DND-41 (cell line): ENCODE data around the gene BMP7.

ENCODE experiments used
- ATAC-seq: fragments of 200-7000 bp; cut with Tn5 transposase; 3 replicates; pipeline ENCODE4 v1.9.1; 2021; ENCODE audit warnings: low read depth; ENCODE audit not compliant: insufficient read depth
- DNase-seq: peaks from one replicate; pipeline ENCODE4 v3.0.0-alpha.2; 2020
- H2AFZ ChIP-seq: 2 replicates; pipeline ENCODE4 v1.6.0; 2012; ENCODE audit warnings: low read depth, low read length
- H3K27ac ChIP-seq: 2 replicates; pipeline ENCODE4 v1.5.1; 2012; ENCODE audit warnings: low read length, inconsistent platforms
- H3K27me3 ChIP-seq: fragments of 200-600 bp; sonication (generic); 2 replicates; pipeline ENCODE4 v1.6.0; 2012; ENCODE audit warnings: low read length, mild to moderate bottlenecking, inconsistent platforms; ENCODE audit not compliant: insufficient read depth, poor library complexity
- H3K36me3 ChIP-seq: 2 replicates; pipeline ENCODE4 v1.5.1; 2012; ENCODE audit warnings: low read length, inconsistent platforms; ENCODE audit not compliant: insufficient read depth
- H3K4me1 ChIP-seq: 2 replicates; pipeline ENCODE4 v1.5.1; 2012; ENCODE audit warnings: mild to moderate bottlenecking, low read length; ENCODE audit not compliant: insufficient read depth
- H3K4me2 ChIP-seq: 2 replicates; pipeline ENCODE4 v1.6.0; 2012; ENCODE audit warnings: mild to moderate bottlenecking, moderate library complexity, low read length, inconsistent platforms; ENCODE audit not compliant: insufficient read depth
- H3K4me3 ChIP-seq, 2 experiments: fragments of 200-600 bp in 1 of 2; shearing (Covaris generic) in 1 of 2; 2 replicates each; pipeline ENCODE4 v1.5.1; 2012 to 2016; ENCODE audit warnings: inconsistent platforms in 2 of 2, low read length in 2 of 2, mild to moderate bottlenecking in 2 of 2, low read depth in 1 of 2, moderate library complexity in 1 of 2
- H3K79me2 ChIP-seq: 2 replicates; pipeline ENCODE4 v1.6.0; 2012; ENCODE audit warnings: low read length, inconsistent platforms; ENCODE audit not compliant: insufficient read depth
- H3K9ac ChIP-seq: 2 replicates; pipeline ENCODE4 v1.6.0; 2012; ENCODE audit warnings: low read depth, mild to moderate bottlenecking, inconsistent platforms, low read length, moderate library complexity
- H3K9me3 ChIP-seq: 2 replicates; pipeline ENCODE4 v1.5.1; 2012; ENCODE audit warnings: low read length, moderate library complexity, mild to moderate bottlenecking, inconsistent platforms; ENCODE audit not compliant: insufficient read depth, severe bottlenecking
- H4K20me1 ChIP-seq: 2 replicates; pipeline ENCODE4 v1.6.0; 2012; ENCODE audit warnings: low read length; ENCODE audit not compliant: insufficient read depth
- EZH2 ChIP-seq: IDR thresholded peaks from 3 replicates; pipeline ENCODE4 v1.6.1; 2012; ENCODE audit warnings: borderline replicate concordance, low read depth, mild to moderate bottlenecking, moderate library complexity, low read length, inconsistent platforms; ENCODE audit not compliant: severe bottlenecking
- TF ChIP-seq, protein P1 (sequence below): IDR thresholded peaks from 2 replicates; pipeline ENCODE4 v1.5.1; 2012; ENCODE audit warnings: borderline replicate concordance, low read length, moderate library complexity, mild to moderate bottlenecking; ENCODE audit not compliant: poor library complexity, severe bottlenecking; ENCODE audit errors: extremely low read depth

BMP7 gene

DNA sequence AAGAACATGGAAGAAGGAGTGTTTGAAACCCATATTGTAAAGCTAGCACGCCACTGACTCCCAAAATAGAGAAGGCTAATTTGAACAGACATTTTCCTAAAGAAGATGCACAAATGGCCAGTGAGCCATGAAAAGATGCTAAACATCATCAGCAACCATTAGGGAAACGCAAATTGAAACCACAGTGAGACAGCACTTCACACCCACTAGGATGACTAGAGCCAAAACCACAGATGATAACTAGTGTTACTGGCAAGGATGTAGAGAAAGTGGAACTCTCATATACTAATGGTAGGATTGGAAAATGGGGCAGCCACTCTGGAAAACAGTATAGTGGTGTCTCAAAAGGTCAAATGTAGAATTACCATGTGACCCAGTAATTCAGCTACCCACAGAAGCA lies 58.2 kb downstream of the BMP7 start:
- TF ChIP-seq, protein P1, sequence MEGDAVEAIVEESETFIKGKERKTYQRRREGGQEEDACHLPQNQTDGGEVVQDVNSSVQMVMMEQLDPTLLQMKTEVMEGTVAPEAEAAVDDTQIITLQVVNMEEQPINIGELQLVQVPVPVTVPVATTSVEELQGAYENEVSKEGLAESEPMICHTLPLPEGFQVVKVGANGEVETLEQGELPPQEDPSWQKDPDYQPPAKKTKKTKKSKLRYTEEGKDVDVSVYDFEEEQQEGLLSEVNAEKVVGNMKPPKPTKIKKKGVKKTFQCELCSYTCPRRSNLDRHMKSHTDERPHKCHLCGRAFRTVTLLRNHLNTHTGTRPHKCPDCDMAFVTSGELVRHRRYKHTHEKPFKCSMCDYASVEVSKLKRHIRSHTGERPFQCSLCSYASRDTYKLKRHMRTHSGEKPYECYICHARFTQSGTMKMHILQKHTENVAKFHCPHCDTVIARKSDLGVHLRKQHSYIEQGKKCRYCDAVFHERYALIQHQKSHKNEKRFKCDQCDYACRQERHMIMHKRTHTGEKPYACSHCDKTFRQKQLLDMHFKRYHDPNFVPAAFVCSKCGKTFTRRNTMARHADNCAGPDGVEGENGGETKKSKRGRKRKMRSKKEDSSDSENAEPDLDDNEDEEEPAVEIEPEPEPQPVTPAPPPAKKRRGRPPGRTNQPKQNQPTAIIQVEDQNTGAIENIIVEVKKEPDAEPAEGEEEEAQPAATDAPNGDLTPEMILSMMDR: no peak
- no peak for TF ChIP-seq EZH2
- Histone ChIP-seq H4K20me1 (no peaks in the 10 kb centered on the region), H3K4me2 (no peak overlapping the region), H3K36me3 (no peaks in the 10 kb centered on the region), H3K27me3 (peaks cover 22% of the 10 kb centered on the region), H3K9me3 (no peaks in the 10 kb centered on the region), H3K9ac (no peak overlapping the region), H2AFZ (no peak overlapping the region), H3K4me3 (no peak overlapping the region), H3K27ac (no peak overlapping the region), H3K79me2 (no peaks in the 10 kb centered on the region), H3K4me1 (no peaks in the 10 kb centered on the region)
- DNase-seq (no peak), ATAC-seq (no peak)

- Histone ChIP-seq H3K79me2 (no peaks in the 10 kb centered on the region), H3K27me3 (peaks cover 15% of the 10 kb centered on the region), H4K20me1 (no peaks in the 10 kb centered on the region), H3K27ac (no peak overlapping the region), H3K9me3 (no peaks in the 10 kb centered on the region), H2AFZ (no peak overlapping the region), H3K9ac (no peak overlapping the region), H3K36me3 (no peaks in the 10 kb centered on the region), H3K4me1 (no peaks in the 10 kb centered on the region), H3K4me3 (no peak overlapping the region), H3K4me2 (no peak overlapping the region)
- no peak for ATAC-seq
- no peak for DNase-seq
- TF ChIP-seq EZH2: no peak
- TF ChIP-seq, protein P1: no peak
Observed at GRCh38 chr20:57207251-57207650, 59.2 kb downstream of the BMP7 start.

DNA sequence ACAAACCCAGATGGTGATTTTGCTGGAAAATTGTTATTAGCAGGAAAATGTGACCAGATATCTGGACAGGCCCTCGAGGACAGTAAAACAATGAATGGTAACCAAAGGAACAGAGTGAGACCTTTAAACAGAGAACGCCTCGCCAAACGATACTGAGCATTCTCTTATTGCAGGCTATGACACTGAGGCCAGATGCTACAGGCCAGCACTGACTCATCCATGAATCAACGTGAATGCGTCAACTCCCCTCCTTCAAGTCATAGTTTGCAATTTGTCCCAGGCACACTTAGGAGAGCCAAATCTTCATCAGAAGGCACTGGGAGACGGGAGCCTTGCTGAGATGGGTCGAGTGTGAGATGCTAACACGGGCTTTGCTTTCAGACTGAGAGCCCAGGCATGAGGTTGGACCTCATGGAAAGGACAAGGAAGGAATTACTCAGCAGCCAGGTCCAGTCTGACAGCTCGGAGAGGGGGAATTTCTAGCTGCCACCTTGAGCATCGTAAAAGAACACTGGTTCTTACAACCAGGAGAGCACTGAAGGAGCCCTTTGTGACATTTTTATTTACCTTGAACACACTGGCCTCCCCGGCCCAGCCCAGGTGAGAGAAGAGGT lies 60.7 kb downstream of the BMP7 start:
- H3K27ac ChIP-seq: no peak overlapping the region
- DNase-seq (no peak), ATAC-seq (no peak)
- H3K4me1 ChIP-seq: no peaks in the 10 kb centered on the region
- no peak overlapping the region for H3K4me3 ChIP-seq
- TF ChIP-seq, protein P1: no peak
- TF ChIP-seq EZH2: no peak
- H4K20me1 ChIP-seq: no peaks in the 10 kb centered on the region
- no peaks in the 10 kb centered on the region for H3K9me3 ChIP-seq
- H3K27me3 ChIP-seq: peaks cover 8% of the 10 kb centered on the region
- H3K9ac ChIP-seq: no peak overlapping the region
- H3K36me3 ChIP-seq: no peaks in the 10 kb centered on the region
- no peak overlapping the region for H3K4me2 ChIP-seq
- no peaks in the 10 kb centered on the region for H3K79me2 ChIP-seq
- H2AFZ ChIP-seq: no peak overlapping the region
